Measurements from ENCODE around the gene CBFB.

CBFB gene

GRCh38 chr16:67023689-67024088 lies 5.3 kb upstream of the CBFB start:
- H3K4me3 ChIP-seq (ENCODE audit: low read depth, low read length), result no peak overlapping the region
- DNase-seq (ENCODE audit: low read depth), result no peak
- TF ChIP-seq CTCF (IDR thresholded peaks at IDR 0.05; ENCODE audit: insufficient read depth, low read depth, low read length, missing control alignments), result no peak

GRCh38 chr16:67024384-67025209 lies 4.4 kb upstream of the CBFB start:
- H3K4me3 ChIP-seq (ENCODE audit: low read depth, low read length), result no peak overlapping the region
- no peak for DNase-seq (ENCODE audit: low read depth)

GRCh38 chr16:67025210-67025550 lies 3.8 kb upstream of the CBFB start:
- no peak overlapping the region for H3K4me3 ChIP-seq (ENCODE audit: low read depth, low read length)
- DNase-seq (ENCODE audit: low read depth), result peak; percentile 18
- no peak for TF ChIP-seq CTCF (IDR thresholded peaks at IDR 0.05; ENCODE audit: insufficient read depth, low read depth, low read length, missing control alignments)

More at GRCh38 chr16:67024384-67025209, 4.4 kb upstream of the CBFB start:
- TF ChIP-seq CTCF (IDR thresholded peaks at IDR 0.05; ENCODE audit: insufficient read depth, low read depth, low read length, missing control alignments), result no peak

GRCh38 chr16:67026570-67026969 lies 2.4 kb upstream of the CBFB start:
- no peak for TF ChIP-seq CTCF (IDR thresholded peaks at IDR 0.05; ENCODE audit: insufficient read depth, low read depth, low read length, missing control alignments)
- H3K4me3 ChIP-seq (ENCODE audit: low read depth, low read length), result no peak overlapping the region
- DNase-seq (ENCODE audit: low read depth), result no peak

GRCh38 chr16:67027046-67027445 lies 1.9 kb upstream of the CBFB start:
- no peak for DNase-seq (ENCODE audit: low read depth)
- no peak overlapping the region for H3K4me3 ChIP-seq (ENCODE audit: low read depth, low read length)

GRCh38 chr16:67028167-67028695 lies 718 bp upstream of the CBFB start:
- peak overlapping the region; percentile 57 for H3K4me3 ChIP-seq (ENCODE audit: low read depth, low read length)
- TF ChIP-seq CTCF (IDR thresholded peaks at IDR 0.05; ENCODE audit: insufficient read depth, low read depth, low read length, missing control alignments), result peak; percentile 12
- DNase-seq (ENCODE audit: low read depth), result no peak

More at GRCh38 chr16:67027046-67027445, 1.9 kb upstream of the CBFB start:
- no peak for TF ChIP-seq CTCF (IDR thresholded peaks at IDR 0.05; ENCODE audit: insufficient read depth, low read depth, low read length, missing control alignments)

Data from GM12865 (cell line).